T47D (cell line): ENCODE data around the gene EML1.

Experiments used
- DNase-seq, 2 experiments: peaks; one replicate each; pipeline versions ENCODE4 v3.0.0 to v3.0.0-alpha.2; 2011 to 2012; ENCODE audit warnings: low read depth in 1 of 2, low spot score in 1 of 2
- JUND ChIP-seq: IDR thresholded peaks from 2 replicates; pipeline ENCODE4 v1.6.1; 2012; ENCODE audit warnings: low read depth
- in situ Hi-C: cut with HindIII; loops from 2 replicates; pipeline ENCODE4 v1.10.0; 2016; ENCODE audit warnings: low sequenced_read_pairs, low pct_unique_long_range_greater_than_20kb

The EML1 gene

GRCh38 chr14:99803106-99803775 lies 10.0 kb downstream of the EML1 start:
- in situ Hi-C loops: no loop called here
- TF ChIP-seq JUND: no peak
- no peak for DNase-seq

- TF ChIP-seq JUND: no peak
- in situ Hi-C loops: no loop called here
- no peak for DNase-seq
These were observed 10.6 kb downstream of the EML1 start for GRCh38 chr14:99803803-99804202.

GRCh38 chr14:99805757-99806439 lies 12.7 kb downstream of the EML1 start:
- TF ChIP-seq JUND: no peak
- in situ Hi-C loops: no loop called here
- no peak for DNase-seq

- TF ChIP-seq JUND: no peak
- DNase-seq: no peak
- in situ Hi-C loops: no loop called here
These were observed 13.6 kb downstream of the EML1 start for GRCh38 chr14:99806836-99807235.

GRCh38 chr14:99807413-99808153 lies 14.4 kb downstream of the EML1 start:
- DNase-seq: no peak
- no peak for TF ChIP-seq JUND
- in situ Hi-C loops: no loop called here

GRCh38 chr14:99808154-99808505 lies 14.9 kb downstream of the EML1 start:
- no peak for TF ChIP-seq JUND
- DNase-seq: no peak
- in situ Hi-C loops: no loop called here

GRCh38 chr14:99808515-99808914 lies 15.3 kb downstream of the EML1 start:
- no peak for TF ChIP-seq JUND
- in situ Hi-C loops: no loop called here
- no peak for DNase-seq

GRCh38 chr14:99809360-99809759 lies 16.1 kb downstream of the EML1 start:
- in situ Hi-C loops: no loop called here
- DNase-seq: no peak
- no peak for TF ChIP-seq JUND

- in situ Hi-C loops: no loop called here
- DNase-seq: peak; percentile 72 to 89
- TF ChIP-seq JUND: no peak
These were observed 16.8 kb downstream of the EML1 start for GRCh38 chr14:99809859-99810558.

- TF ChIP-seq JUND: no peak
- in situ Hi-C loops: no loop called here
- DNase-seq: no peak
These were observed 17.3 kb downstream of the EML1 start for GRCh38 chr14:99810559-99810874.

GRCh38 chr14:99812096-99812750 lies 19.0 kb downstream of the EML1 start:
- no peak for DNase-seq
- in situ Hi-C loops: no loop called here
- no peak for TF ChIP-seq JUND

GRCh38 chr14:99812892-99813291 lies 19.7 kb downstream of the EML1 start:
- DNase-seq: no peak
- no peak for TF ChIP-seq JUND
- in situ Hi-C loops: no loop called here
